OCI-LY3 (cell line): ENCODE measurements around the gene NOP9.

Source experiments
- H2AFZ ChIP-seq: fragments of 200-600, 300-600 bp; shearing (Covaris generic); 2 replicates; pipeline ENCODE4 v1.6.0; 2014; ENCODE audit warnings: antibody characterized with exemption, low read depth, low read length
- H3K27ac ChIP-seq: fragments of 200-600, 300-600 bp; sonication (generic); 2 replicates; pipeline ENCODE4 v1.5.1; 2014; ENCODE audit warnings: mild to moderate bottlenecking, low read length, moderate library complexity, mixed read lengths
- H3K27me3 ChIP-seq: fragments of 200-600, 300-600 bp; sonication (generic); 2 replicates; pipeline ENCODE4 v1.6.1; 2014; ENCODE audit warnings: low read depth, low read length, mixed read lengths
- H3K36me3 ChIP-seq: fragments of 200-600, 300-600 bp; sonication (generic); replicated peaks from 2 replicates; pipeline ENCODE3; 2014; ENCODE audit warnings: low read depth, low read length, mixed read lengths
- H3K4me1 ChIP-seq: fragments of 300-600, 200-600 bp; sonication (generic); 2 replicates; pipeline ENCODE4 v1.6.1; 2014; ENCODE audit warnings: low read length, mixed read lengths
- H3K4me2 ChIP-seq: fragments of 200-600, 300-600 bp; sonication (generic); 2 replicates; pipeline ENCODE4 v1.6.1; 2014; ENCODE audit warnings: low read length, mixed read lengths
- H3K4me3 ChIP-seq: fragments of 300-600, 200-600 bp; sonication (generic); 2 replicates; pipeline ENCODE4 v1.5.1; 2014; ENCODE audit warnings: antibody characterized with exemption, mild to moderate bottlenecking, low read length, moderate library complexity
- H3K79me2 ChIP-seq: fragments of 300-600, 200-600 bp; shearing (Covaris generic); 2 replicates; pipeline ENCODE4 v1.6.1; 2014; ENCODE audit warnings: mild to moderate bottlenecking, low read length, mixed read lengths
- H3K9ac ChIP-seq: fragments of 300-600, 200-600 bp; shearing (Covaris generic); 2 replicates; pipeline ENCODE4 v1.6.0; 2014; ENCODE audit warnings: mild to moderate bottlenecking, low read length, moderate library complexity
- H3K9me3 ChIP-seq: fragments of 200-600, 300-600 bp; shearing (Covaris generic); 2 replicates; pipeline ENCODE4 v1.6.1; 2014; ENCODE audit warnings: low read length, mixed read lengths; ENCODE audit not compliant: insufficient read depth
- H4K20me1 ChIP-seq: fragments of 200-600, 300-600 bp; sonication (generic); 2 replicates; pipeline ENCODE4 v1.6.1; 2016; ENCODE audit warnings: low read length, mixed read lengths; ENCODE audit not compliant: insufficient read depth
- EZH2phosphoT487 ChIP-seq: fragments of 200-600 bp; shearing (Covaris generic); IDR thresholded peaks from 2 replicates; pipeline ENCODE4 v1.6.1; 2018; ENCODE audit warnings: antibody characterized with exemption, mixed run types, low read depth
- TF ChIP-seq, protein P1 (sequence below): fragments of 200-600, 300-600 bp; sonication (generic); IDR thresholded peaks from 2 replicates; pipeline ENCODE4 v1.5.1; 2014; ENCODE audit warnings: antibody characterized with exemption, low read length, low read depth

NOP9 gene

GRCh38 chr14:24315807-24316596, 16.4 kb downstream of the NOP9 start:
- Histone ChIP-seq H3K4me3 (no peak overlapping the region), H2AFZ (no peak overlapping the region), H3K9ac (no peak overlapping the region), H3K4me2 (no peak overlapping the region), H3K27ac (no peak overlapping the region), H3K4me1 (no peaks in the 10 kb centered on the region), H4K20me1 (no peaks in the 10 kb centered on the region), H3K36me3 (no peaks in the 10 kb centered on the region), H3K27me3 (peaks cover 11% of the 10 kb centered on the region; the same call in 1 of the 2 replicates), H3K79me2 (no peaks in the 10 kb centered on the region), H3K9me3 (no peaks in the 10 kb centered on the region)
- TF ChIP-seq, protein P1, sequence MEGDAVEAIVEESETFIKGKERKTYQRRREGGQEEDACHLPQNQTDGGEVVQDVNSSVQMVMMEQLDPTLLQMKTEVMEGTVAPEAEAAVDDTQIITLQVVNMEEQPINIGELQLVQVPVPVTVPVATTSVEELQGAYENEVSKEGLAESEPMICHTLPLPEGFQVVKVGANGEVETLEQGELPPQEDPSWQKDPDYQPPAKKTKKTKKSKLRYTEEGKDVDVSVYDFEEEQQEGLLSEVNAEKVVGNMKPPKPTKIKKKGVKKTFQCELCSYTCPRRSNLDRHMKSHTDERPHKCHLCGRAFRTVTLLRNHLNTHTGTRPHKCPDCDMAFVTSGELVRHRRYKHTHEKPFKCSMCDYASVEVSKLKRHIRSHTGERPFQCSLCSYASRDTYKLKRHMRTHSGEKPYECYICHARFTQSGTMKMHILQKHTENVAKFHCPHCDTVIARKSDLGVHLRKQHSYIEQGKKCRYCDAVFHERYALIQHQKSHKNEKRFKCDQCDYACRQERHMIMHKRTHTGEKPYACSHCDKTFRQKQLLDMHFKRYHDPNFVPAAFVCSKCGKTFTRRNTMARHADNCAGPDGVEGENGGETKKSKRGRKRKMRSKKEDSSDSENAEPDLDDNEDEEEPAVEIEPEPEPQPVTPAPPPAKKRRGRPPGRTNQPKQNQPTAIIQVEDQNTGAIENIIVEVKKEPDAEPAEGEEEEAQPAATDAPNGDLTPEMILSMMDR = no peak
- no peak for TF ChIP-seq EZH2phosphoT487

DNA sequence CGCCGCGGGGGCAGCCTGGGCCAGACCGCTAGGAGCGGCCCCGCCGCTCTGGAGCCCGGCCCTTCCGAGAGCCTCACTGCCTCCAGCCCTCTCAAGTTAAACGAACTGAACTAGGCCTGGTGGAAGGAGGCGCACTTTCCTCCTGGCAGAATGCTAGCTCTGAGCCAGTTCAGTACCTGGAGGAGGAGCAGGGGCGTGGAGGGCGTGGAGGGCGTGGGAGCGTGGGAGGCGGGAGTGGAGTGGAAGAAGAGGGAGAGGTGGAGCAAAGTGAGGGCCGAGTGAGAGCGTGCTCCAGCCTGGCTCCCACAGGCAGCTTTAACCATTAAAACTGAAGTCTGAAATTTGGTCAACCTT, 16.9 kb downstream of the NOP9 start:
- H3K27me3 ChIP-seq = peaks cover 11% of the 10 kb centered on the region; the same call in 1 of the 2 replicates
- no peak for TF ChIP-seq EZH2phosphoT487
- TF ChIP-seq, protein P1 = no peak
- H3K9ac ChIP-seq = no peak overlapping the region
- no peaks in the 10 kb centered on the region for H4K20me1 ChIP-seq
- H3K27ac ChIP-seq = no peak overlapping the region
- no peak overlapping the region for H3K4me2 ChIP-seq
- H3K79me2 ChIP-seq = no peaks in the 10 kb centered on the region
- H3K36me3 ChIP-seq = no peaks in the 10 kb centered on the region
- H3K4me3 ChIP-seq = no peak overlapping the region
- H3K9me3 ChIP-seq = no peaks in the 10 kb centered on the region
- no peaks in the 10 kb centered on the region for H3K4me1 ChIP-seq
- H2AFZ ChIP-seq = no peak overlapping the region

DNA sequence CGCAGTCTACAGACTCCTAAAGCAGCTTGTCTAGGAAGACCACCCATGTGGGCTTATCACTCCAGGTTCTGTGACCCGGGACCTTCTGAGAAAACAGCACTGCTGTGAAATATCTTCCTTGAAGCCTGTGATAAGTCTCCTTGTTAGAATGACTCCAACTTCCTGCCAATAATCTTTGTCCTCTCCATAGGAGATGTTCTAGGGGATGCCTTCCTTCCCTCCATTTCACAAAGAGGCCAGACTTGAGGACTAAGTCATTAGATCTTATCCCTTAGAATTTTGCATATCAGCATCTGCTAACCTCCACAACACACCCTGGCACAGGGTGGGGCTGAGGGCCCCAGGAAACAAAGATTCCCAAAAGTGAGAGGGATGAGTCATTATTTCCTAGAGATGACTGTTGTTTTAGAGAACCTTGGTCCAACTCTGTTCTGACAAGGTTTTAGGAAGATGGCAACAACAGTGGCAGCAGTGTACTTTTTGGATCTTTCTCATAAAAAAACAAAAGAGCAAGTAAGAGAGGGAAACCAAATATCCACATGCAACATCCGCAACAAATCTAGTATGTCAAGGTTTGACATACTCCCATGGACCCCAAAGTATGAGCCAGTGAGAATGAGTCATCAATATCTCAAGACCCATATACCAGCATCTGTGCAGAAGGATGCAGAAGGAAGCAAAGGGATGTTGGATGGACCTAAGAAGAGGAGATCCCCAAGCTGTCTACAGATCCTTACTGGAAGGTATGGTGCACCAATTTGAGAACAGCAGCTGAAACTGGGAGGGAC, 17.7 kb downstream of the NOP9 start:
- Histone ChIP-seq H3K4me3 (no peak overlapping the region), H3K36me3 (no peaks in the 10 kb centered on the region), H4K20me1 (no peaks in the 10 kb centered on the region), H3K4me2 (no peak overlapping the region), H3K79me2 (no peaks in the 10 kb centered on the region), H3K4me1 (no peaks in the 10 kb centered on the region), H2AFZ (no peak overlapping the region), H3K27ac (no peak overlapping the region), H3K9me3 (no peaks in the 10 kb centered on the region), H3K27me3 (peaks cover 11% of the 10 kb centered on the region), H3K9ac (no peak overlapping the region)
- TF ChIP-seq, protein P1 = no peak
- no peak for TF ChIP-seq EZH2phosphoT487

DNA sequence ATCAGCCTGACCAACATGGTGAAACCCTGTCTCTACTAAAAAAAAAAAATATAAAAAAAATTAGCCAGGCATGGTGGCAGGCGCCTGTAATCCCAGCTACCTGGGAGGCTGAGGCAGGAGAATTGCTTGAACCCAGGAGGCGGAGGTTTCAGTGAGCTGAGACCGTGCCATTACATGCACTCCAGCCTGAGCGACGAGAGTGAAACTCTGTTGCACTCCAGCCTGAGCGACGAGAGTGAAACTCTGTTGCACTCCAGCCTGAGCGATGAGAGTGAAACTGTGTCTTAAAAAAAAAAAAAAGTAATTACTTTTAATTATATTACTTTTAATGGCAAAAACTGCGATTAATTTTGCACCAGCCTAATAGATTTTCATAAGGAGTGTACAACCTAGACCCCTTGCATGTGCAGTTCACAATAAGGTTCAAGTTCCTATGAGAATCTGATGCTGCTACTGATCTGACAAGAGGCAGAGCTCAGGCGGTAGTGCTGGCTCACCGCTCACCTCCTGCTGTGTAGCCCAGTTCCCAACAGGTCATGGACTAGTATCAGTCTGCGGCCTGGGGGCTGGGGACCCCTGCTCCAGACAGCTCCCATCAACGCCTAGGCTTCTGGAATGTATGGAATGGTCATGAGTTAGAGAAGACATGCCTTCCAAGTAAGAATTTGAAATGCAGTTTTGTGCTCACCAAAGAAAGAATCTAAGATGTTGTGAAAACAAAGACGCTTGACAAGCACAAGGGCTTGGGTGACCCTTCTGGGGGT, 21.7 kb downstream of the NOP9 start:
- Histone ChIP-seq H4K20me1 (no peaks in the 10 kb centered on the region), H3K27me3 (peaks cover 11% of the 10 kb centered on the region), H3K27ac (no peak overlapping the region), H2AFZ (no peak overlapping the region), H3K9me3 (no peaks in the 10 kb centered on the region), H3K9ac (no peak overlapping the region), H3K4me1 (no peaks in the 10 kb centered on the region), H3K36me3 (no peaks in the 10 kb centered on the region), H3K4me3 (no peak overlapping the region), H3K79me2 (no peaks in the 10 kb centered on the region), H3K4me2 (no peak overlapping the region)
- TF ChIP-seq EZH2phosphoT487 = no peak
- TF ChIP-seq, protein P1 = no peak
